Activated CD8-positive, alpha-beta T cell treated with anti-CD3 and anti-CD28 coated beads, Interleukin-2, amount 10 ng/mL, durations not matched to agents 7 days and 5 days (primary cell): Measurements from ENCODE around the gene IFI30. TPM values are rescaled to one million over a fixed set of nuclear protein-coding genes. Genes with fewer than 3 reads are reported as not detected.

Source experiments
- ATAC-seq: fragments of 150-1000 bp; cut with Tn5 transposase; one replicate; pipeline ENCODE4 v1.10.0; 2021; ENCODE audit warnings: moderate library complexity
- CTCF ChIA-PET: fragments of 350-600 bp; sonication (Branson Sonifier 250); formaldehyde crosslinking; loops from one replicate; lab custom pipeline; 2021; ENCODE audit warnings: antibody characterized with exemption; lab: Charles Lee
- POLR2A ChIA-PET: fragments of 350-600 bp; sonication (Branson Sonifier 250); formaldehyde crosslinking; loops from one replicate; lab custom pipeline; 2021; ENCODE audit warnings: antibody characterized with exemption; lab: Charles Lee
- DNase-seq: peaks from one replicate; pipeline ENCODE4 v3.0.0-alpha.2; 2020
- H3K27ac Mint-ChIP-seq: one replicate; pipeline ENCODE4 v1.8.0; 2021; ENCODE audit warnings: mild to moderate bottlenecking, mixed read lengths
- H3K27me3 Mint-ChIP-seq: one replicate; pipeline ENCODE4 v1.8.0; 2021; ENCODE audit warnings: low read depth, mixed read lengths
- H3K36me3 Mint-ChIP-seq: one replicate; pipeline ENCODE4 v1.8.0; 2021; ENCODE audit warnings: low read depth, mixed read lengths
- H3K4me1 Mint-ChIP-seq: one replicate; pipeline ENCODE4 v1.8.0; 2021; ENCODE audit warnings: low read depth, mixed read lengths
- H3K4me3 Mint-ChIP-seq: one replicate; pipeline ENCODE4 v1.8.0; 2021; ENCODE audit warnings: mild to moderate bottlenecking, mixed read lengths
- H3K9me3 Mint-ChIP-seq: one replicate; pipeline ENCODE4 v1.8.0; 2022; ENCODE audit warnings: mixed read lengths; ENCODE audit not compliant: insufficient read depth
- total RNA-seq, 2 experiments: library from RNA; stranded (reverse); gene quantifications; one replicate each; pipeline ENCODE4 v1.2.3, GENCODE V29; 2021

IFI30 gene
- total RNA-seq, 2 experiments from 2014 or later = 67.4 to 72.3 TPM

GRCh38 chr19:18219911-18220631 lies 46.5 kb downstream of the IFI30 start:
- ATAC-seq (no peak), DNase-seq (no peak)
- no peak overlapping the region for H3K27ac Mint-ChIP-seq
- POLR2A ChIA-PET = interaction anchor here (0.6 to 1.1 kb wide), 2 partner anchors 13 to 170 kb away, joined by 4 read pairs; no protein-coding TSS in a partner anchor
- peaks cover 23% of the 10 kb centered on the region for H3K27me3 Mint-ChIP-seq
- peaks cover 2% of the 10 kb centered on the region for H3K36me3 Mint-ChIP-seq
- H3K9me3 Mint-ChIP-seq = no peaks in the 10 kb centered on the region
- no peak overlapping the region for H3K4me3 Mint-ChIP-seq
- CTCF ChIA-PET = interaction anchor here (0.9 to 1.7 kb wide), 5 partner anchors 12 to 168 kb away, joined by 3 to 8 read pairs (median 6); no protein-coding TSS in a partner anchor
- H3K4me1 Mint-ChIP-seq = peaks cover 16% of the 10 kb centered on the region

- POLR2A ChIA-PET = interaction anchor here (1.3 kb wide), 1 partner anchor 102 kb away, joined by 3 read pairs; the partner anchor contains the start of gene LSM4
- no peak overlapping the region for H3K4me3 Mint-ChIP-seq
- no peak overlapping the region for H3K27ac Mint-ChIP-seq
- H3K36me3 Mint-ChIP-seq = peaks cover 2% of the 10 kb centered on the region
- no peak for DNase-seq
- ATAC-seq = no peak
- peaks cover 29% of the 10 kb centered on the region for H3K27me3 Mint-ChIP-seq
- CTCF ChIA-PET = interaction anchor here (0.9 to 1.3 kb wide), 5 partner anchors 12 to 108 kb away, joined by 3 to 8 read pairs (median 3); no protein-coding TSS in a partner anchor
- peaks cover 19% of the 10 kb centered on the region for H3K4me1 Mint-ChIP-seq
- H3K9me3 Mint-ChIP-seq = no peaks in the 10 kb centered on the region
Observed at GRCh38 chr19:18220632-18221275, 47.1 kb downstream of the IFI30 start.

- peaks cover 38% of the 10 kb centered on the region for H3K27me3 Mint-ChIP-seq
- POLR2A ChIA-PET = interaction anchor here (1.3 kb wide), 1 partner anchor 101 kb away, joined by 3 read pairs; the partner anchor contains the start of gene LSM4
- H3K9me3 Mint-ChIP-seq = no peaks in the 10 kb centered on the region
- no peak overlapping the region for H3K4me3 Mint-ChIP-seq
- H3K4me1 Mint-ChIP-seq = peaks cover 21% of the 10 kb centered on the region
- H3K27ac Mint-ChIP-seq = no peak overlapping the region
- no peak for DNase-seq
- ATAC-seq = no peak
- H3K36me3 Mint-ChIP-seq = peaks cover 2% of the 10 kb centered on the region
- CTCF ChIA-PET = interaction anchor here (0.9 to 1.3 kb wide), 2 partner anchors 58 to 107 kb away, joined by 3 to 5 read pairs; no protein-coding TSS in a partner anchor
Observed at GRCh38 chr19:18221815-18222725, 48.5 kb downstream of the IFI30 start.

- ChIA-PET POLR2A (interaction anchor here (0.6 to 1.0 kb wide), 3 partner anchors 56 to 97 kb away, joined by 3 to 4 read pairs (median 3); no protein-coding TSS in a partner anchor), CTCF (interaction anchor here (0.7 to 1.9 kb wide), 14 partner anchors 9 to 165 kb away, joined by 3 to 10 read pairs (median 5); partner anchors contain the start of genes LSM4 and MPV17L2)
- peak overlapping the region; percentile 77 for H3K4me3 Mint-ChIP-seq
- H3K9me3 Mint-ChIP-seq = no peaks in the 10 kb centered on the region
- H3K27ac Mint-ChIP-seq = peak overlapping the region; percentile 75
- H3K36me3 Mint-ChIP-seq = peaks cover 2% of the 10 kb centered on the region
- ATAC-seq = no peak
- H3K4me1 Mint-ChIP-seq = peaks cover 23% of the 10 kb centered on the region
- H3K27me3 Mint-ChIP-seq = peaks cover 48% of the 10 kb centered on the region
- DNase-seq = peak; percentile 25
Observed at GRCh38 chr19:18223860-18224524, 50.4 kb downstream of the IFI30 start.

- peak overlapping the region; percentile 75 for H3K27ac Mint-ChIP-seq
- CTCF ChIA-PET = interaction anchor here (0.7 to 1.9 kb wide), 14 partner anchors 8 to 164 kb away, joined by 3 to 10 read pairs (median 5); partner anchors contain the start of genes LSM4 and MPV17L2
Observed at GRCh38 chr19:18224525-18225354, 51.1 kb downstream of the IFI30 start.

GRCh38 chr19:18225355-18225701 lies 51.7 kb downstream of the IFI30 start:
- ChIA-PET POLR2A (no interaction called here), CTCF (interaction anchor here (1.1 kb wide), 1 partner anchor 98 kb away, joined by 3 read pairs; the partner anchor contains the start of gene LSM4)
- peaks cover 23% of the 10 kb centered on the region for H3K4me1 Mint-ChIP-seq
- no peak overlapping the region for H3K4me3 Mint-ChIP-seq
- ATAC-seq = no peak
- no peak for DNase-seq
- H3K27ac Mint-ChIP-seq = no peak overlapping the region
- peaks cover 51% of the 10 kb centered on the region for H3K27me3 Mint-ChIP-seq
- H3K36me3 Mint-ChIP-seq = peaks cover 2% of the 10 kb centered on the region
- H3K9me3 Mint-ChIP-seq = no peaks in the 10 kb centered on the region

More at GRCh38 chr19:18224525-18225354, 51.1 kb downstream of the IFI30 start:
- Mint-ChIP-seq H3K27me3 (peaks cover 52% of the 10 kb centered on the region), H3K36me3 (peaks cover 2% of the 10 kb centered on the region), H3K4me3 (peak overlapping the region; percentile 77), H3K9me3 (no peaks in the 10 kb centered on the region), H3K4me1 (peaks cover 23% of the 10 kb centered on the region)
- ATAC-seq (peak; percentile 98), DNase-seq (peak; percentile 92)
- POLR2A ChIA-PET = interaction anchor here (0.5 to 1.0 kb wide), 4 partner anchors 55 to 1463 kb away, joined by 3 to 4 read pairs (median 3); no protein-coding TSS in a partner anchor

- ATAC-seq = no peak
- H3K4me1 Mint-ChIP-seq = peaks cover 22% of the 10 kb centered on the region
- H3K27ac Mint-ChIP-seq = no peak within 1 kb of the TSS
- peaks cover 2% of the 10 kb centered on the region for H3K36me3 Mint-ChIP-seq
- ChIA-PET CTCF (no interaction called here), POLR2A (no interaction called here)
- DNase-seq = no peak
- H3K4me3 Mint-ChIP-seq = no peak within 1 kb of the TSS
- no peaks in the 10 kb centered on the region for H3K9me3 Mint-ChIP-seq
- peaks cover 54% of the 10 kb centered on the region for H3K27me3 Mint-ChIP-seq
Observed at GRCh38 chr19:18225702-18226468, 52.3 kb downstream of the IFI30 start, which contains the start of gene PDE4C. Gene PDE4C (minus strand): TSS chr19:18226438. CDS start chr19:18226415, 23 bp downstream.

GRCh38 chr19:18226956-18227780 lies 53.6 kb downstream of the IFI30 start:
- DNase-seq (no peak), ATAC-seq (no peak)
- POLR2A ChIA-PET = no interaction called here
- H3K4me3 Mint-ChIP-seq = no peak overlapping the region
- H3K27me3 Mint-ChIP-seq = peaks cover 58% of the 10 kb centered on the region
- H3K9me3 Mint-ChIP-seq = no peaks in the 10 kb centered on the region
- CTCF ChIA-PET = no interaction called here
- no peak overlapping the region for H3K27ac Mint-ChIP-seq
- peaks cover 22% of the 10 kb centered on the region for H3K4me1 Mint-ChIP-seq
- peaks cover 2% of the 10 kb centered on the region for H3K36me3 Mint-ChIP-seq
